ENCODE data around the gene CNTNAP2. TPM values are rescaled to one million over a fixed set of nuclear protein-coding genes. Genes with fewer than 3 reads are reported as not detected.

The CNTNAP2 gene
- total and polyA plus RNA-seq, 9 of the 15 experiments (the other 6 are each of a cell fraction or from before 2014, with no cell fraction given) = 0.04 to 0.62 (median 0.09) TPM; not detected in 4

- Histone ChIP-seq H3K79me2 (ENCODE audit: control insufficient read depth, insufficient read depth, low read length) (no peaks in the 10 kb centered on the region), H3K4me2 (ENCODE audit: insufficient read depth, low read length) (no peak overlapping the region), H3K4me3 (no peak overlapping the region), H3K27ac (ENCODE audit: extremely low read depth, low read depth, low read length) (no peak overlapping the region), H3K9me3 (replicated peaks; ENCODE audit: control insufficient read depth, insufficient read depth, low read depth, low read length) (0 out of 2 replicates have a peak, but pooled peaks cover 2% of the 10 kb centered on the region), H2AFZ (ENCODE audit: low read depth, low read length) (no peak overlapping the region), H4K20me1 (replicated peaks; ENCODE audit: control insufficient read depth, insufficient read depth, low read length) (no peaks in the 10 kb centered on the region), H3K27me3 (ENCODE audit: control insufficient read depth in 2 of 2, insufficient read depth in 2 of 2, low read length in 2 of 2) (no peaks in the 10 kb centered on the region), H3K36me3 (ENCODE audit: control insufficient read depth, insufficient read depth, low read length) (no peaks in the 10 kb centered on the region), H3K9me1 (ENCODE audit: control insufficient read depth, insufficient read depth, low read length) (no peaks in the 10 kb centered on the region), H3K9ac (ENCODE audit: insufficient read depth in 1 of 2, low read depth in 2 of 2, low read length in 2 of 2) (no peak overlapping the region), H3K4me1 (replicated peaks in 1 of 2; ENCODE audit: control insufficient read depth in 2 of 2, insufficient read depth in 2 of 2, low read length in 2 of 2) (no peaks in the 10 kb centered on the region)
- FAIRE-seq (no peak), ATAC-seq (no peak), DNase-seq (ENCODE audit: extremely low read depth in 1 of 4, low spot score in 3 of 4) (no peak)
- WGBS (ENCODE audit: insufficient coverage, low coverage, missing lambda C conversion rate) = 0% methylated on average over 2 of the region's 2 CpGs
- in situ Hi-C loops (cut with MboI) (no loop called here), intact Hi-C loops (cut with micrococcal nuclease) (no loop called here)
- CTCF ChIA-PET (ENCODE audit: low intra/inter-chr PET ratio) = no interaction called here
- POLR2A ChIA-PET = no interaction called here
- BruUV-seq (replicated peaks) = no TSS peak
- TF ChIP-seq E2F5 (CRISPR knock-in tag; IDR thresholded peaks at IDR 0.05) (no peak), SMARCE1 (IDR thresholded peaks at IDR 0.05) (no peak), ZBTB11 (CRISPR knock-in tag; IDR thresholded peaks at IDR 0.05) (no peak), CSDE1 (IDR thresholded peaks at IDR 0.05) (no peak), ZNF354B (CRISPR knock-in tag; IDR thresholded peaks at IDR 0.05) (no peak), HOMEZ (CRISPR knock-in tag; IDR thresholded peaks at IDR 0.05) (no peak), TAL1 (IDR thresholded peaks at IDR 0.05) (no peak), SMARCB1 (IDR thresholded peaks at IDR 0.05; ENCODE audit: insufficient read length, low read depth) (no peak), SMARCC2 (IDR thresholded peaks at IDR 0.05; ENCODE audit: low read depth) (no peak), ZC3H11A (IDR thresholded peaks at IDR 0.05; ENCODE audit: low read depth, low read length) (no peak), KLF16 (IDR thresholded peaks at IDR 0.05) (no peak), CCNT2 (IDR thresholded peaks at IDR 0.05; ENCODE audit: borderline replicate concordance, extremely low read depth, insufficient read length, low read depth, low read length) (no peak), HDAC3 (IDR thresholded peaks at IDR 0.05; ENCODE audit: borderline replicate concordance, partially characterized antibody) (no peak), POLR2AphosphoS2 (IDR thresholded peaks at IDR 0.05; ENCODE audit: low read length) (no peak), NFE2 (IDR thresholded peaks at IDR 0.05; ENCODE audit: low read depth) (no peak), MLLT1 (IDR thresholded peaks at IDR 0.05) (no peak)
These were observed 1066.7 kb downstream of the CNTNAP2 start for GRCh38 chr7:147183276-147183675.
